Measurements from ENCODE around the gene MCU.

DNA sequence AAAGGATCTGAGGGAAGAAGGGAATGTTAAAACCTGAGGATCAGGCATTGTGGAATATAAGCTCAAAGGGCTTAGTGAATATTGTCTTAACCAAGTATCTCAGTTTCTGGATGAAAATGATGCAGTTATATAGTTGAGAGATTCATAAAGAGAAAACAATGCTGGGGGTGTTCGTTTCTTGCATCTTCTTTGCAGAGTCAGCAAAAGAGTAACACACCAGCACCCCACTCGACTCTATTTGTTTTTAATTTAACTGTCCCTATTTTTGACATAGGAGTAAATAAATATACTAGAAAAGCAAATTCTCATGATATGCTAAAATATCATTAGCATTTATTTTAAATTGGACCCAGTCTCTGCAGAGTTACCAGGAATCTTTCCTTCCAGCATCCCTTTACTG, 194.0 kb downstream of the MCU start:
- TF ChIP-seq, protein P1, sequence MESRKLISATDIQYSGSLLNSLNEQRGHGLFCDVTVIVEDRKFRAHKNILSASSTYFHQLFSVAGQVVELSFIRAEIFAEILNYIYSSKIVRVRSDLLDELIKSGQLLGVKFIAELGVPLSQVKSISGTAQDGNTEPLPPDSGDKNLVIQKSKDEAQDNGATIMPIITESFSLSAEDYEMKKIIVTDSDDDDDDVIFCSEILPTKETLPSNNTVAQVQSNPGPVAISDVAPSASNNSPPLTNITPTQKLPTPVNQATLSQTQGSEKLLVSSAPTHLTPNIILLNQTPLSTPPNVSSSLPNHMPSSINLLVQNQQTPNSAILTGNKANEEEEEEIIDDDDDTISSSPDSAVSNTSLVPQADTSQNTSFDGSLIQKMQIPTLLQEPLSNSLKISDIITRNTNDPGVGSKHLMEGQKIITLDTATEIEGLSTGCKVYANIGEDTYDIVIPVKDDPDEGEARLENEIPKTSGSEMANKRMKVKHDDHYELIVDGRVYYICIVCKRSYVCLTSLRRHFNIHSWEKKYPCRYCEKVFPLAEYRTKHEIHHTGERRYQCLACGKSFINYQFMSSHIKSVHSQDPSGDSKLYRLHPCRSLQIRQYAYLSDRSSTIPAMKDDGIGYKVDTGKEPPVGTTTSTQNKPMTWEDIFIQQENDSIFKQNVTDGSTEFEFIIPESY (IDR thresholded peaks at IDR 0.05; ENCODE audit: extremely low read depth, insufficient replicate concordance, low read length): no peak
- TF ChIP-seq POLR2A (IDR thresholded peaks at IDR 0.05; ENCODE audit: borderline replicate concordance, extremely low read depth, insufficient read depth, insufficient read length) (no peak), CEBPB (IDR thresholded peaks at IDR 0.05; ENCODE audit: low read depth) (no peak), RAD21 (IDR thresholded peaks at IDR 0.05; ENCODE audit: low read depth) (no peak), JUND (IDR thresholded peaks at IDR 0.05) (no peak), EGR1 (IDR thresholded peaks at IDR 0.05; ENCODE audit: low read depth) (no peak), ZNF274 (IDR thresholded peaks at IDR 0.05; ENCODE audit: low read depth, low read length) (no peak), EZH2 (IDR thresholded peaks at IDR 0.05) (no peak)
- TF ChIP-seq, protein P2, sequence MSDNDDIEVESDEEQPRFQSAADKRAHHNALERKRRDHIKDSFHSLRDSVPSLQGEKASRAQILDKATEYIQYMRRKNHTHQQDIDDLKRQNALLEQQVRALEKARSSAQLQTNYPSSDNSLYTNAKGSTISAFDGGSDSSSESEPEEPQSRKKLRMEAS (IDR thresholded peaks at IDR 0.05): no peak
- TF ChIP-seq, protein P3, sequence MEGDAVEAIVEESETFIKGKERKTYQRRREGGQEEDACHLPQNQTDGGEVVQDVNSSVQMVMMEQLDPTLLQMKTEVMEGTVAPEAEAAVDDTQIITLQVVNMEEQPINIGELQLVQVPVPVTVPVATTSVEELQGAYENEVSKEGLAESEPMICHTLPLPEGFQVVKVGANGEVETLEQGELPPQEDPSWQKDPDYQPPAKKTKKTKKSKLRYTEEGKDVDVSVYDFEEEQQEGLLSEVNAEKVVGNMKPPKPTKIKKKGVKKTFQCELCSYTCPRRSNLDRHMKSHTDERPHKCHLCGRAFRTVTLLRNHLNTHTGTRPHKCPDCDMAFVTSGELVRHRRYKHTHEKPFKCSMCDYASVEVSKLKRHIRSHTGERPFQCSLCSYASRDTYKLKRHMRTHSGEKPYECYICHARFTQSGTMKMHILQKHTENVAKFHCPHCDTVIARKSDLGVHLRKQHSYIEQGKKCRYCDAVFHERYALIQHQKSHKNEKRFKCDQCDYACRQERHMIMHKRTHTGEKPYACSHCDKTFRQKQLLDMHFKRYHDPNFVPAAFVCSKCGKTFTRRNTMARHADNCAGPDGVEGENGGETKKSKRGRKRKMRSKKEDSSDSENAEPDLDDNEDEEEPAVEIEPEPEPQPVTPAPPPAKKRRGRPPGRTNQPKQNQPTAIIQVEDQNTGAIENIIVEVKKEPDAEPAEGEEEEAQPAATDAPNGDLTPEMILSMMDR (IDR thresholded peaks at IDR 0.05 in 2 of 3, conservative IDR thresholded peaks at IDR 0.05 in 1 of 3; ENCODE audit: borderline replicate concordance in 1 of 3, insufficient read depth in 1 of 3, low read depth in 2 of 3, low read length in 2 of 3): no peak
- TF ChIP-seq, protein P4, sequence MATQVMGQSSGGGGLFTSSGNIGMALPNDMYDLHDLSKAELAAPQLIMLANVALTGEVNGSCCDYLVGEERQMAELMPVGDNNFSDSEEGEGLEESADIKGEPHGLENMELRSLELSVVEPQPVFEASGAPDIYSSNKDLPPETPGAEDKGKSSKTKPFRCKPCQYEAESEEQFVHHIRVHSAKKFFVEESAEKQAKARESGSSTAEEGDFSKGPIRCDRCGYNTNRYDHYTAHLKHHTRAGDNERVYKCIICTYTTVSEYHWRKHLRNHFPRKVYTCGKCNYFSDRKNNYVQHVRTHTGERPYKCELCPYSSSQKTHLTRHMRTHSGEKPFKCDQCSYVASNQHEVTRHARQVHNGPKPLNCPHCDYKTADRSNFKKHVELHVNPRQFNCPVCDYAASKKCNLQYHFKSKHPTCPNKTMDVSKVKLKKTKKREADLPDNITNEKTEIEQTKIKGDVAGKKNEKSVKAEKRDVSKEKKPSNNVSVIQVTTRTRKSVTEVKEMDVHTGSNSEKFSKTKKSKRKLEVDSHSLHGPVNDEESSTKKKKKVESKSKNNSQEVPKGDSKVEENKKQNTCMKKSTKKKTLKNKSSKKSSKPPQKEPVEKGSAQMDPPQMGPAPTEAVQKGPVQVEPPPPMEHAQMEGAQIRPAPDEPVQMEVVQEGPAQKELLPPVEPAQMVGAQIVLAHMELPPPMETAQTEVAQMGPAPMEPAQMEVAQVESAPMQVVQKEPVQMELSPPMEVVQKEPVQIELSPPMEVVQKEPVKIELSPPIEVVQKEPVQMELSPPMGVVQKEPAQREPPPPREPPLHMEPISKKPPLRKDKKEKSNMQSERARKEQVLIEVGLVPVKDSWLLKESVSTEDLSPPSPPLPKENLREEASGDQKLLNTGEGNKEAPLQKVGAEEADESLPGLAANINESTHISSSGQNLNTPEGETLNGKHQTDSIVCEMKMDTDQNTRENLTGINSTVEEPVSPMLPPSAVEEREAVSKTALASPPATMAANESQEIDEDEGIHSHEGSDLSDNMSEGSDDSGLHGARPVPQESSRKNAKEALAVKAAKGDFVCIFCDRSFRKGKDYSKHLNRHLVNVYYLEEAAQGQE (IDR thresholded peaks at IDR 0.05; ENCODE audit: low read depth): no peak

Measured in HCT116 (cell line).